WTC11 (cell line): ENCODE data around the gene ACTRT2.

Experiments
- ATF3 ChIP-seq: sonication (generic); formaldehyde crosslinking; conservative IDR thresholded peaks from 2 replicates; pipeline ENCODE4 v1.8.1; 2022; ENCODE audit warnings: mild to moderate bottlenecking, missing genetic modification reagents
- CREB1 ChIP-seq: sonication (generic); formaldehyde crosslinking; IDR thresholded peaks from 2 replicates; pipeline ENCODE4 v1.8.0; 2023; ENCODE audit warnings: mild to moderate bottlenecking, missing genetic modification reagents
- CTCF ChIP-seq: fragments of 200-600 bp; IDR thresholded peaks from 2 replicates; pipeline ENCODE4 v1.8.0; 2022; ENCODE audit warnings: antibody characterized with exemption
- FOXK1 ChIP-seq: sonication (generic); formaldehyde crosslinking; IDR thresholded peaks from 2 replicates; pipeline ENCODE4 v1.8.0; 2022; ENCODE audit warnings: mild to moderate bottlenecking, moderate library complexity, missing genetic modification reagents
- FOXP1 ChIP-seq: sonication (generic); formaldehyde crosslinking; IDR thresholded peaks from 2 replicates; pipeline ENCODE4 v1.8.0; 2022; ENCODE audit warnings: missing genetic modification reagents, mild to moderate bottlenecking, moderate library complexity, borderline replicate concordance
- MAX ChIP-seq: sonication (generic); formaldehyde crosslinking; IDR thresholded peaks from 2 replicates; pipeline ENCODE4 v1.8.0; 2022; ENCODE audit warnings: mild to moderate bottlenecking, missing genetic modification reagents
- NFYB ChIP-seq: sonication (generic); formaldehyde crosslinking; conservative IDR thresholded peaks from 2 replicates; pipeline ENCODE4 v1.8.0; 2022; ENCODE audit warnings: low read depth, missing genetic modification reagents
- SMAD3 ChIP-seq: sonication (generic); formaldehyde crosslinking; IDR thresholded peaks from 2 replicates; pipeline ENCODE4 v1.8.0; 2022; ENCODE audit warnings: missing genetic modification reagents, mild to moderate bottlenecking, borderline replicate concordance
- ZNF219 ChIP-seq: sonication (generic); formaldehyde crosslinking; IDR thresholded peaks from 2 replicates; pipeline ENCODE4 v1.8.0; 2023; ENCODE audit warnings: missing genetic modification reagents, mild to moderate bottlenecking, borderline replicate concordance
- ZNF423 ChIP-seq: fragments of 250-450 bp; sonication (Bioruptor Pico); IDR thresholded peaks from 2 replicates; pipeline ENCODE4 v2.1.2; 2022; ENCODE audit warnings: mild to moderate bottlenecking, moderate library complexity

- no peak for TF ChIP-seq CTCF
- no peak for TF ChIP-seq SMAD3 (CRISPR knock-in tag)
- TF ChIP-seq ZNF423 (CRISPR knock-in tag) = no peak
- TF ChIP-seq FOXP1 (CRISPR knock-in tag) = no peak
- TF ChIP-seq ZNF219 (CRISPR knock-in tag) = no peak
- TF ChIP-seq FOXK1 (CRISPR knock-in tag) = no peak
- no peak for TF ChIP-seq NFYB (CRISPR knock-in tag)
- no peak for TF ChIP-seq CREB1 (CRISPR knock-in tag)
- no peak for TF ChIP-seq ATF3 (CRISPR knock-in tag)
- no peak for TF ChIP-seq MAX (CRISPR knock-in tag)
Measured at GRCh38 chr1:3049905-3050304, 28.6 kb downstream of the ACTRT2 start.
